Stimulated activated memory B cell treated with anti-CD40 and anti-IgM and Interleukin-4, amounts not matched to agents 10 μg/mL and 1 μg/mL and 100 μg/mL, for 72 hours (primary cell): Measurements from ENCODE around the gene NPPC.

ENCODE experiments used
- ATAC-seq: fragments of 150-1000 bp; cut with Tn5 transposase; 2 replicates; pipeline ENCODE4 v1.10.0; 2021
- H3K27ac Mint-ChIP-seq: one replicate; pipeline ENCODE4 v1.8.0; 2022; ENCODE audit warnings: mild to moderate bottlenecking, mixed read lengths
- H3K27me3 Mint-ChIP-seq: one replicate; pipeline ENCODE4 v1.8.0; 2022; ENCODE audit warnings: mixed read lengths
- H3K36me3 Mint-ChIP-seq: one replicate; pipeline ENCODE4 v1.8.0; 2022; ENCODE audit warnings: mixed read lengths
- H3K4me1 Mint-ChIP-seq: one replicate; pipeline ENCODE4 v1.8.0; 2022; ENCODE audit warnings: mixed read lengths
- H3K4me3 Mint-ChIP-seq: one replicate; pipeline ENCODE4 v1.8.0; 2022; ENCODE audit warnings: mild to moderate bottlenecking, moderate library complexity, mixed read lengths
- H3K9me3 Mint-ChIP-seq: one replicate; pipeline ENCODE4 v1.8.0; 2022; ENCODE audit warnings: mixed read lengths

NPPC gene

GRCh38 chr2:231928901-231929725 lies 2.9 kb upstream of the NPPC start:
- Mint-ChIP-seq H3K4me3 (no peak overlapping the region), H3K27ac (no peak overlapping the region), H3K27me3 (peaks cover 74% of the 10 kb centered on the region), H3K9me3 (no peaks in the 10 kb centered on the region), H3K36me3 (no peaks in the 10 kb centered on the region), H3K4me1 (peaks cover 33% of the 10 kb centered on the region)
- no peak for ATAC-seq

GRCh38 chr2:231928481-231928880 lies 2.3 kb upstream of the NPPC start:
- Mint-ChIP-seq H3K36me3 (no peaks in the 10 kb centered on the region), H3K4me1 (peaks cover 35% of the 10 kb centered on the region), H3K9me3 (no peaks in the 10 kb centered on the region), H3K4me3 (no peak overlapping the region), H3K27ac (no peak overlapping the region), H3K27me3 (peaks cover 77% of the 10 kb centered on the region)
- ATAC-seq, result no peak

- no peak overlapping the region for H3K27ac Mint-ChIP-seq
- H3K4me3 Mint-ChIP-seq, result no peak overlapping the region
- no peaks in the 10 kb centered on the region for H3K9me3 Mint-ChIP-seq
Observed at GRCh38 chr2:231927566-231927890, 1.3 kb upstream of the NPPC start.

GRCh38 chr2:231926761-231927565 lies 767 bp upstream of the NPPC start:
- Mint-ChIP-seq H3K36me3 (no peaks in the 10 kb centered on the region), H3K4me1 (peaks cover 25% of the 10 kb centered on the region), H3K9me3 (no peaks in the 10 kb centered on the region), H3K27ac (no peak overlapping the region), H3K4me3 (peak overlapping the region; percentile 48), H3K27me3 (peaks cover 76% of the 10 kb centered on the region)
- ATAC-seq, result no peak

More at GRCh38 chr2:231927566-231927890, 1.3 kb upstream of the NPPC start:
- Mint-ChIP-seq H3K27me3 (peaks cover 74% of the 10 kb centered on the region), H3K36me3 (no peaks in the 10 kb centered on the region), H3K4me1 (peaks cover 25% of the 10 kb centered on the region)
- ATAC-seq, result no peak

GRCh38 chr2:231925303-231926179 lies 655 bp downstream of the NPPC start:
- Mint-ChIP-seq H3K9me3 (no peaks in the 10 kb centered on the region), H3K27ac (no peak overlapping the region), H3K4me3 (peak overlapping the region; percentile 51), H3K4me1 (peaks cover 25% of the 10 kb centered on the region), H3K27me3 (peaks cover 74% of the 10 kb centered on the region), H3K36me3 (no peaks in the 10 kb centered on the region)
- peak; percentile 74 for ATAC-seq

GRCh38 chr2:231924889-231925275 lies 1.3 kb downstream of the NPPC start:
- no peak overlapping the region for H3K27ac Mint-ChIP-seq
- H3K36me3 Mint-ChIP-seq, result no peaks in the 10 kb centered on the region
- peaks cover 25% of the 10 kb centered on the region for H3K4me1 Mint-ChIP-seq
- ATAC-seq, result no peak
- peaks cover 75% of the 10 kb centered on the region for H3K27me3 Mint-ChIP-seq
- H3K9me3 Mint-ChIP-seq, result no peaks in the 10 kb centered on the region
- peak overlapping the region; percentile 52 for H3K4me3 Mint-ChIP-seq

GRCh38 chr2:231923951-231924888 lies 2.0 kb downstream of the NPPC start:
- Mint-ChIP-seq H3K4me1 (peaks cover 25% of the 10 kb centered on the region), H3K4me3 (peak overlapping the region; percentile 52), H3K27me3 (peaks cover 75% of the 10 kb centered on the region), H3K36me3 (no peaks in the 10 kb centered on the region), H3K27ac (no peak overlapping the region), H3K9me3 (no peaks in the 10 kb centered on the region)
- ATAC-seq, result no peak

- Mint-ChIP-seq H3K4me3 (no peak overlapping the region), H3K36me3 (no peaks in the 10 kb centered on the region), H3K27me3 (peaks cover 74% of the 10 kb centered on the region), H3K27ac (no peak overlapping the region), H3K4me1 (peaks cover 25% of the 10 kb centered on the region), H3K9me3 (no peaks in the 10 kb centered on the region)
- no peak for ATAC-seq
Observed at GRCh38 chr2:231923010-231923344, 3.2 kb downstream of the NPPC start.

GRCh38 chr2:231922311-231923009 lies 3.7 kb downstream of the NPPC start:
- H3K4me3 Mint-ChIP-seq, result no peak overlapping the region
- H3K27ac Mint-ChIP-seq, result no peak overlapping the region
- H3K4me1 Mint-ChIP-seq, result peaks cover 24% of the 10 kb centered on the region
- no peak for ATAC-seq
- no peaks in the 10 kb centered on the region for H3K36me3 Mint-ChIP-seq
- no peaks in the 10 kb centered on the region for H3K9me3 Mint-ChIP-seq
- peaks cover 68% of the 10 kb centered on the region for H3K27me3 Mint-ChIP-seq

GRCh38 chr2:231920795-231921194 lies 5.4 kb downstream of the NPPC start:
- peaks cover 57% of the 10 kb centered on the region for H3K27me3 Mint-ChIP-seq
- H3K9me3 Mint-ChIP-seq, result no peaks in the 10 kb centered on the region
- H3K4me3 Mint-ChIP-seq, result no peak overlapping the region
- H3K36me3 Mint-ChIP-seq, result no peaks in the 10 kb centered on the region
- H3K4me1 Mint-ChIP-seq, result peaks cover 12% of the 10 kb centered on the region
- ATAC-seq, result no peak
- no peak overlapping the region for H3K27ac Mint-ChIP-seq

GRCh38 chr2:231920366-231920765 lies 5.8 kb downstream of the NPPC start:
- no peak overlapping the region for H3K27ac Mint-ChIP-seq
- H3K27me3 Mint-ChIP-seq, result peaks cover 57% of the 10 kb centered on the region
- no peaks in the 10 kb centered on the region for H3K36me3 Mint-ChIP-seq
- H3K4me1 Mint-ChIP-seq, result peaks cover 12% of the 10 kb centered on the region
- H3K4me3 Mint-ChIP-seq, result no peak overlapping the region
- H3K9me3 Mint-ChIP-seq, result no peaks in the 10 kb centered on the region
- ATAC-seq, result no peak

- no peaks in the 10 kb centered on the region for H3K9me3 Mint-ChIP-seq
- no peak overlapping the region for H3K4me3 Mint-ChIP-seq
- peaks cover 6% of the 10 kb centered on the region for H3K4me1 Mint-ChIP-seq
- no peak overlapping the region for H3K27ac Mint-ChIP-seq
- no peak for ATAC-seq
- no peaks in the 10 kb centered on the region for H3K36me3 Mint-ChIP-seq
- H3K27me3 Mint-ChIP-seq, result peaks cover 52% of the 10 kb centered on the region
Observed at GRCh38 chr2:231919341-231920035, 6.7 kb downstream of the NPPC start.

- no peak overlapping the region for H3K4me3 Mint-ChIP-seq
- H3K36me3 Mint-ChIP-seq, result no peaks in the 10 kb centered on the region
- no peak overlapping the region for H3K27ac Mint-ChIP-seq
- no peaks in the 10 kb centered on the region for H3K9me3 Mint-ChIP-seq
- no peak for ATAC-seq
- peaks cover 52% of the 10 kb centered on the region for H3K27me3 Mint-ChIP-seq
- H3K4me1 Mint-ChIP-seq, result no peaks in the 10 kb centered on the region
Observed at GRCh38 chr2:231918501-231919330, 7.5 kb downstream of the NPPC start.
